Activated CD8-positive, alpha-beta memory T cell treated with anti-CD3 and anti-CD28 coated beads, Interleukin-2, amount 50 U/mL, for 24 hours (primary cell): ENCODE measurements around the gene TEX13A.

Source experiments
- DNase-seq: peaks from one replicate; pipeline ENCODE4 v3.0.0-alpha.2; 2020; ENCODE audit errors: extremely low read depth

The TEX13A gene

DNA sequence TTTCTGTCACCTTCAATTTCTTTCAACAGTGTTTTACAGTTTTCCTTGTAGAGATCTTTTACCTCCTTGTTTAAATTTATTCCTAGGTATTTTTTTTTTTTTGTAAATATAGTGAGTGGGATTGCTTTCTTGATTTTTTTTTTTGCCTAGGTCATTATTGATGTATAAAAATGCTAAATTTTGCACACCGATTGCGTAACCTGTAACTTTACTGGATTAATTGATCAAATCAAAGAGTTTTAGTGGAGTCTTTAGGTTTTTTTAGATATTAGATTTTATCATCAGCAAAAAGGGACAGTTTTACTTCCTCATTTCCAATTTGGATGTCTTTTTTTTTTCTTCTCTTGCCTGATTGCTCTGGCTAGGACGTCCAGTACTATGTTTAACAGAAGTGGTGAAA, 40.9 kb downstream of the TEX13A start:
- no peak for DNase-seq

DNA sequence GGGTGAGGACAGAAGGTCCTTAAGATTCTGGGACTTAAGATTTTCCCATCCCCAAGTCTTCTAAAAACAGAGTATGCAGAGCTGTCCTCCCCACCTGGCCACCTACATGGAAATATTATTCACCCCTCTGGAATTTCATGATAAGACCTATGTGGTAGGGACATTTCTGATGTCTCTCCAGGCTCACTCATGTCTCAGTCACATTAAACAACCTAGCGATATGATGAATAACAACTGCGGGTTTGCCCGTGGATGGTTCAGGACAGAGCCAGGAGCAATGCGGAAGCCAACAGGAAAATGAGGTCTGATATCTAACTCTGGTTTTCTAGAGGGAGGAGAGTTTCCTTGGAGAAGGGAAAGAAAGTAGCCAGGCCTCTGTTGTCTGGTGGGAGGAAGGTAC, 47.4 kb downstream of the TEX13A start:
- DNase-seq: no peak
